Esophagus squamous epithelium (tissue), 5 donors: ENCODE data around the gene MPI. TPM values are rescaled to one million over a fixed set of nuclear protein-coding genes. Genes with fewer than 3 reads are reported as not detected.

ENCODE experiments used
- DNase-seq: peaks from one replicate; lab custom pipeline; 2025; lab: John Stamatoyannopoulos, UW
- H3K27ac ChIP-seq, 4 donors: fragments of 200-600 bp; sonication (generic); one replicate each; pipeline ENCODE4 v1.5.1; 2016 to 2019; ENCODE audit warnings: mild to moderate bottlenecking in 1 of 4
- H3K27me3 ChIP-seq, 4 donors: fragments of 200-600 bp; sonication (generic); 1 replicate in 3 of 4; 2 replicates in 1 of 4; pipeline versions ENCODE4 v1.5.1 to v1.6.0; 2017 to 2021; ENCODE audit warnings: antibody characterized with exemption in 1 of 4
- H3K36me3 ChIP-seq, 3 donors: fragments of 200-600 bp; sonication (generic); one replicate each; pipeline ENCODE4 v1.5.1; 2016 to 2019
- H3K4me1 ChIP-seq, 3 donors: fragments of 200-600 bp; sonication (generic); one replicate each; pipeline ENCODE4 v1.5.1; 2017 to 2019
- H3K4me3 ChIP-seq, 4 donors: fragments of 200-600 bp; sonication (generic); 1 replicate in 3 of 4; 2 replicates in 1 of 4; pipeline ENCODE4 v1.5.1; 2016 to 2019; ENCODE audit warnings: mild to moderate bottlenecking in 2 of 4, moderate library complexity in 1 of 4
- H3K9me3 ChIP-seq, 3 donors: fragments of 200-600 bp; sonication (generic); one replicate each; pipeline ENCODE4 v1.5.1; 2016 to 2019
- CTCF ChIP-seq, 6 experiments: fragments of 450-650 bp in 4 of 6; fragments of 200-600 bp in 2 of 6; sonication (generic) in 2 of 6; IDR thresholded peaks; one replicate each; pipeline ENCODE4 v1.5.1; 2016 to 2019; ENCODE audit warnings: antibody characterized with exemption in 6 of 6, mild to moderate bottlenecking in 4 of 6, moderate library complexity in 4 of 6
- POLR2A ChIP-seq, 4 donors: fragments of 450-650 bp; IDR thresholded peaks; one replicate each; pipeline ENCODE4 v1.6.1; 2017; ENCODE audit warnings: antibody characterized with exemption in 4 of 4, mild to moderate bottlenecking in 4 of 4, moderate library complexity in 3 of 4
- WGBS, 2 donors: methylation state at CpG; one replicate each; pipeline ENCODE4 v1.1.5; 2018; 5-methylcytosine and 5-hydroxymethylcytosine counted together
- intact Hi-C: fragments of 100-400 bp; cut with DNase I; formaldehyde crosslinking; loops from one replicate; pipeline ENCODE4 v1.15.0; 2022
- small RNA-seq, 4 donors: library from RNA; depleted of rRNA; stranded (forward); fragments of <200 nt; gene quantifications; one replicate each; pipeline ENCODE3, GENCODE V24; 2016
- total RNA-seq, 4 donors: library from RNA; depleted of rRNA; stranded (reverse); fragments of >200 nt; gene quantifications; one replicate each; pipeline ENCODE4 v1.1.0, GENCODE V29; 2016
- donor health status: DM: yes; HTN: yes; CAD: no.

Gene MPI
- total RNA-seq, 4 donors from 2014 or later, result 26.5 to 51.9 (median 47.9) TPM

GRCh38 chr15:74937590-74938371, 47.9 kb downstream of the MPI start, which contains the start of gene COX5A:
Gene COX5A (minus strand): TSS chr15:74938073. CDS start chr15:74938014, 59 bp downstream.
- 0 to 1% methylated on average over 9 to 35 of the region's 85 CpGs for WGBS, 2 donors

GRCh38 chr15:74950078-74950908, 60.5 kb downstream of the MPI start:
- TF ChIP-seq CTCF (IDR thresholded peaks at IDR 0.05), result peak; percentile 76 to 98 (median 98)
- no peak for TF ChIP-seq POLR2A (IDR thresholded peaks at IDR 0.05)
- Histone ChIP-seq H3K4me1 (peaks cover 13 to 45% (median 21%) of the 10 kb centered on the region in 3 donors), H3K27me3 (no peaks in the 10 kb centered on the region), H3K27ac (no peak overlapping the region), H3K4me3 (no peak overlapping the region), H3K9me3 (no peaks in the 10 kb centered on the region), H3K36me3 (no peaks in the 10 kb centered on the region)
- WGBS, 2 donors, result 43 to 56% methylated on average over 2 to 6 of the region's 7 CpGs
- intact Hi-C loops, result loop anchor here (5.0 kb wide), 1 partner anchor 178 kb away; no protein-coding TSS in a partner anchor
- no peak for DNase-seq

More at GRCh38 chr15:74937590-74938371, 47.9 kb downstream of the MPI start, which contains the start of gene COX5A:
- no peaks in the 10 kb centered on the region for H3K36me3 ChIP-seq
- TF ChIP-seq CTCF (IDR thresholded peaks at IDR 0.05), result peak in 1 of 6 experiments; percentile 51
- peak in 2 of 4 donors; percentile 78 to 85 for TF ChIP-seq POLR2A (IDR thresholded peaks at IDR 0.05)
- H3K4me3 ChIP-seq, result peak within 1 kb of the TSS; percentile 76 to 99 (median 87)
- peaks cover 3 to 39% (median 21%) of the 10 kb centered on the region in 3 donors for H3K4me1 ChIP-seq
- DNase-seq, result peak; percentile 82
- H3K27ac ChIP-seq, result peak within 1 kb of the TSS; percentile 96 to 98 (median 98)
- H3K9me3 ChIP-seq, result no peaks in the 10 kb centered on the region
- no peaks in the 10 kb centered on the region for H3K27me3 ChIP-seq
- intact Hi-C loops, result no loop called here

DNA sequence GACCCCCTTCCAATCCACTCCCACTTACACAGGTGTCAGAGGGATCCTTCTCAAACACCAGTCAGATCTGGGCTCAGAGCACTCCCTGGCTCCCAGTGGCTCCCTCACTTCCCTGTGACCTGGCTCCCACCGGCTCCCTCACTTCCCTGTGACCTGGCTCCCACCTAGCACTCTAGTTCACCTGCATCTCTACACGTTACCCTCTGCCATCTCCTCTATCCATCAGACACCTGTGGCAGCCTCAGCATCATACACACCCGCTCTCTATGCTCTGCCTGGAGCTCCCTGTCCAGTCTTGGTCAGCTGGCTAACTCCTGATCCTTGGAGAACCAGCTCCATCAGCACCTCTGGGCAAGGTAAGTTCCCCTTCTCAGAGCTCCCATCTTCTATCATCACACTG, 61.2 kb downstream of the MPI start:
- peaks cover 20 to 52% (median 29%) of the 10 kb centered on the region in 3 donors for H3K4me1 ChIP-seq
- intact Hi-C loops, result loop anchor here (5.0 kb wide), 1 partner anchor 179 kb away; no protein-coding TSS in a partner anchor
- no peaks in the 10 kb centered on the region for H3K36me3 ChIP-seq
- no peak for TF ChIP-seq POLR2A (IDR thresholded peaks at IDR 0.05)
- no peak for DNase-seq
- no peak overlapping the region for H3K4me3 ChIP-seq
- WGBS, 2 donors, result 56 to 62% methylated on average over 3 of the region's 3 CpGs
- H3K27me3 ChIP-seq, result no peaks in the 10 kb centered on the region
- no peak overlapping the region for H3K27ac ChIP-seq
- H3K9me3 ChIP-seq, result no peaks in the 10 kb centered on the region

Small RNA genes lying within 50 kb of the gene (small RNA-seq; reads per million reads assigned to genes)
- gene MIR6882, result 0.18 to 0.68 (median 0.26) reads per million in 4 donors

Other genes with a start within 250 kb of the MPI start
- 10 to 100 TPM in 3 of 4 donors, 1 to 10 TPM in 1; 10.0 to 17.4 (median 13.2) TPM for gene EDC3, start 194.0 kb upstream of the MPI start, total RNA-seq
- 1 to 10 TPM in 1 of 4 donors, under 1 TPM in 1, not detected in 2; 0.18 to 1.1 TPM for gene CYP1A1, start 164.5 kb upstream of the MPI start, total RNA-seq
- not detected for gene CYP1A2, start 141.2 kb upstream of the MPI start, total RNA-seq
- gene CSK, start 108.0 kb upstream of the MPI start, total RNA-seq, result 100 to 1,000 TPM in 1 of 4 donors, 10 to 100 TPM in 3; 30.6 to 130 (median 45.2) TPM
- gene LMAN1L, start 77.2 kb upstream of the MPI start, total RNA-seq, result under 1 TPM in 1 of 4 donors, not detected in 3; 0.18 TPM
- gene CPLX3, start 63.4 kb upstream of the MPI start, total RNA-seq, result under 1 TPM in 1 of 4 donors, not detected in 3; 0.11 TPM
- 100 to 1,000 TPM in 1 of 4 donors, 10 to 100 TPM in 3; 53.3 to 113 (median 60.9) TPM for gene ULK3, start 46.9 kb upstream of the MPI start, total RNA-seq
- 100 to 1,000 TPM in 1 of 4 donors, 10 to 100 TPM in 3; 65.8 to 131 (median 88.7) TPM for gene SCAMP2, start 16.7 kb upstream of the MPI start, total RNA-seq
- 10 to 100 TPM; 29.3 to 71.8 (median 45.4) TPM for gene FAM219B, start 16.8 kb downstream of the MPI start, total RNA-seq
- 100 to 1,000 TPM; 110 to 197 (median 172) TPM for gene COX5A, start 48.0 kb downstream of the MPI start, total RNA-seq
- gene RPP25, start 66.7 kb downstream of the MPI start, total RNA-seq, result 10 to 100 TPM in 3 of 4 donors, 1 to 10 TPM in 1; 5.8 to 12.5 (median 12.3) TPM
- 1 to 10 TPM in 1 of 4 donors, under 1 TPM in 3; 0.57 to 2.0 (median 0.67) TPM for gene SCAMP5, start 105.5 kb downstream of the MPI start, total RNA-seq
- 10 to 100 TPM; 11.6 to 14.7 (median 12.4) TPM for gene PPCDC, start 133.5 kb downstream of the MPI start, total RNA-seq